ENCODE results near the gene TENT5C.

TENT5C gene

GRCh38 chr1:117613249-117613968 is 7.6 kb downstream of the TENT5C start:
- DNase-seq: no peak

- DNase-seq: no peak
These were observed 8.3 kb downstream of the TENT5C start for GRCh38 chr1:117613969-117614729.

GRCh38 chr1:117615474-117615873 is 9.6 kb downstream of the TENT5C start:
- no peak for DNase-seq

DNA sequence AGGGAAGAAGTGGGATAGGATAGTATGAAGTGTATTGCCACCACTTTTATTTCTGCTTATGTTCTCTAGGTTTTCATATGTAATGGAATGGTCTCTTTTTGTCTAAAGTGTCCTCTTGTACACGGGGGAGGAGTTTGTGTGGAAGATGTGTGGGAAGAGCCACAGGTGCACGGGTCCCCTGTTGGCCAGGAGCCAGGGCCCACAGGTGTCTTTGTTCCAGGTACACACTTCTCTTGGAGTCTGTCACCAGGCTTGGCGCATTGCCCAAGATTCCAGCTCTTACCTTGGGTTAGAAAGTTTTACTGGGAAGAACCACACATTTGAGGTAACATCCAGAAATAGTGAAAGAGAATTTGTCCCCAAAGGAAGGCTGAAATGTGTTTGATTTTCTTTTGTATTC is 10.5 kb downstream of the TENT5C start:
- DNase-seq: peak in 1 of 51 donors; percentile 4

- DNase-seq: no peak
These were observed 11.1 kb downstream of the TENT5C start for GRCh38 chr1:117616967-117617366.

- DNase-seq: no peak
These were observed 12.7 kb downstream of the TENT5C start for GRCh38 chr1:117618450-117619122.

- no peak for DNase-seq
These were observed 14.6 kb downstream of the TENT5C start for GRCh38 chr1:117620440-117620839.

- no peak for DNase-seq
These were observed 15.5 kb downstream of the TENT5C start for GRCh38 chr1:117621316-117621715.

DNA sequence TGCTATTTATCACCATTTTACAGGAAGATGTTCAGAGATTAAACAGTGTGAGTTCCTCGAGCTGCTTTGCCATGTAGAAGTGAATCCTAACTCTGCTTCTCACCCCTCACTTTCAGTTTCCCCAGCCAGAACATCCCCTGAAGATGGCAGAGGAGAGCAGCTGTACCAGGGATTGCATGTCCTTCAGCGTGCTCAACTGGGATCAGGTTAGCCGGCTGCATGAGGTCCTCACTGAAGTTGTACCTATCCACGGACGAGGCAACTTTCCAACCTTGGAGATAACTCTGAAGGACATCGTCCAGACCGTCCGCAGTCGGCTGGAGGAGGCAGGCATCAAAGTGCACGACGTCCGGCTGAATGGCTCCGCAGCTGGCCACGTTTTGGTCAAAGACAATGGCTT is 16.9 kb downstream of the TENT5C start:
- DNase-seq: no peak

DNA sequence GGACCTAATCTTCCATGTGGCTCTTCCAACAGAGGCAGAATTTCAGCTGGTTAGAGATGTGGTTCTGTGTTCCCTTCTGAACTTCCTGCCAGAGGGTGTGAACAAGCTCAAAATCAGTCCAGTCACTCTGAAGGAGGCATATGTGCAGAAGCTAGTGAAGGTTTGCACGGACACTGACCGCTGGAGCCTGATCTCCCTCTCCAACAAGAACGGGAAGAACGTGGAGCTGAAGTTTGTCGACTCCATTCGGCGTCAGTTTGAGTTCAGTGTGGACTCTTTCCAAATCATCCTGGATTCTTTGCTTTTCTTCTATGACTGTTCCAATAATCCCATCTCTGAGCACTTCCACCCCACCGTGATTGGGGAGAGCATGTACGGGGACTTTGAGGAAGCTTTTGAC is 17.3 kb downstream of the TENT5C start:
- no peak for DNase-seq

DNA sequence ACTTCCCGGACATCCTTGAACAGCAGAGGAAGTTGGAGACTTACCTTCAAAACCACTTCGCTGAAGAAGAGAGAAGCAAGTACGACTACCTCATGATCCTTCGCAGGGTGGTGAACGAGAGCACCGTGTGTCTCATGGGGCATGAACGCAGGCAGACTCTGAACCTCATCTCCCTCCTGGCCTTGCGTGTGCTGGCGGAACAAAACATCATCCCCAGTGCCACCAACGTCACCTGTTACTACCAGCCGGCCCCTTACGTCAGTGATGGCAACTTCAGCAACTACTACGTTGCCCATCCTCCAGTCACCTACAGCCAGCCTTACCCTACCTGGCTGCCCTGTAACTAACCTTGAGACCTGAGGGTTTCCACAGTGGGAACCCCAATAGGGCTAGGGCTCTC is 17.9 kb downstream of the TENT5C start:
- DNase-seq: no peak

DNA sequence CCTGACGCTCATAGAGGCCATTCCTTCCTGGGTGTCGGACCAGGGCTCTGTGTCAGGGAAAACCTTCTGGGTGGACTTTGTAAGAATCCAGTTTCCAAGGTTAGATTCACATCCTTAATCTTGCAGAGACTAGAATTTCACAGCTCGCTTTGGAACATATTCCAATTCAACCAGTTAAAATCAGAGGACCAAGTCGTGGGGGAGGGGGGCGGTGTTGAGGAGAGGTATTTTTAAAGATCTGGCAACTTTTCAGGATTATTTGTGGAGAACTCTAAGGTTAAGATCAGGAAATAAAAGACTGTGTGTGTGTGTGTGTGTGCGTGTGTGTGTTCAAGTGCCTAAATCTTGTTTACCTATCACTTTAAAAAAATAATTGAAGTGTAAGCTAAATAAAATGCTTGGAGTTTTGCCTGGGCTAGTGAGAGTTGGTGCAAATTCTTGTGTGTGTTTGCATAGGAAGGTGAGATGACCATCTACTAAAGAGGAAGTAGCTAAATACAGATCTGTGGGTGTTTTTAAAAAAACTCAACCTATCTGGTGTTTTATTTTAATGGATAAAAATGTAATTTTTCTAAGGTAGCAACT is 21.8 kb downstream of the TENT5C start:
- no peak for DNase-seq

DNA sequence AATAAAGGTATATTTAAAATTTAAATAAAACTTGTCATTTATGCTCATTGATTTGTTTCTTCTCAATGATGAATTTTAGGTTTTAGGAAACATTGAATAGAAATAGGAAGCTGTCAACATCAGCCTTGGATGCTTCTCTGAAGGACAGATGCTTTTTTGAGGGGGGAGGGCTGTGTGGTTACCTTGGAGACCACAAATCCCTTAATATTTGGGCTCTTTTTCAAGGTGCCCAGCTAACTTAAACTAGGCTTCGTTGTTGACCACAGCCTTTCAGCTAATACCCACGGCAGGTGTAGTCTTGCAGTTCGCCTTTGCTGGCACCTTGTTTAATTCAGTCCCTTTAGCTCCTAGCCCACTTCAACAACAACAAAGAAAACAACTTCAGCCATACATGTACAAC is 22.5 kb downstream of the TENT5C start:
- no peak for DNase-seq

GRCh38 chr1:117629625-117630422 is 24.0 kb downstream of the TENT5C start:
- DNase-seq: no peak

DNA sequence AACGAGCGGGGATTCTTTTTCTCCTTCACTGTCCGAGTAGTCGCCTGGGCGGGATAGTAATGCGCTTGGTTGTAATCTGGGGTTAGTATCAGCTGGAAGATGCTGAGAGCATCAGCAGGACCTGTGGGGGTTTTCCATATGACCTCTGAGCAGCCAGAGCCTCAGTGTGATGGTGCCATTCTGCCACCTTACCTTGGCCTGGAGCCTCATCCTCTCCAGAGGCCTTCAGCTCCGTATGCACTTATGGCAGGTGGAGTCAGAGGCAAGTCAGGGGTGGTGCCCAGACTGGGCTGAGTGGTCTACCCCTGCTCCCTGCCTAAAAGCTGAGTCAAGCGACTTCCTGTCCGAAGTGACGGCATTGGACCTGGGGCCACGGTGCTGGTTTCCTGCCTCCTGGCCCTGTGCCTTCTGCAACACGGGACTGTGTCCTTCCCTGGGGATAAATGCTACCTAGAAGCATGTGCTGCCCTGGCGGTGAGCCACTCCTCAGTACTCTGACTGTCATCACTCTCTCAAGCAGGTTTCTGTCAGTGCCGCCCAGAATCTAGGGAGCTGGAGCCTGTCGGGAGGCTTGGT is 24.7 kb downstream of the TENT5C start:
- no peak for DNase-seq

DNA sequence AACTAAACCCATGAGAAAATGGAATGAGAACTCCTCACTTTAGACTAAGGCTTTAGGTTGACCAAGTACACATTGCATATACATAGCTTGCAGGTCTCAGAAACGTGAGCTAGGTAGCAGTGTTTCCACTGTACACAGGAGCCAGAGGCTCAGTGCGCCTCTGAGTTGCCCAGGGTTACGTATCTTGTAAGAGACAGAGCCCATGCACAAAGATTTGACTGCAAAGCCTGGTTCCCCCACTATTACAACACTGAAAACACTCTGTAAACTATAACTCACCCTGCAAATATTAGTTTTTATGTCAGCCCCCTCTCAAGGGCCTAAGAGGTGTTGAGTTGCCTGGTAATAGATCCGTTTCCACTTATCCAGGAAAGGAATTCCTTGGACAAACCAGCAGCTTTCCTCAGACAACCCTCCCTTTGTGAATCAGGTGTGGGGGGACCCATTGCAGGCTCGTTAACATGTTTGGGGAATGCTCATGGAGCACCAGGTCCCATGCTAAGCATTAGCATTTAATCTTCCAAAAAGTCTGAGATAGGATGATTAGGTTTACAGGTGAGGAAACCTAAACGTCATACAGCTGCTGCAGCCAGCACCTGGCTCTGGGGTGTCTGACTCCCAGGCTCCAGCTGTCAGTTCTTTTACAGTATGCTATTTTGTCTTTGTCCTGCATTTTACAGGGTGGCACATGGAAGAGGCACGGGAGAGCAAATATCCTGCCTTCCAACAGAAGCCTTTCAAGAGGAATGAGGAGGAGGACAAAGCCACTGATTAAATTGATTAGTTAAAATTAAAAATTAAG is 25.7 kb downstream of the TENT5C start:
- DNase-seq: no peak

GRCh38 chr1:117632269-117633067 is 26.6 kb downstream of the TENT5C start:
- DNase-seq: no peak

DNA sequence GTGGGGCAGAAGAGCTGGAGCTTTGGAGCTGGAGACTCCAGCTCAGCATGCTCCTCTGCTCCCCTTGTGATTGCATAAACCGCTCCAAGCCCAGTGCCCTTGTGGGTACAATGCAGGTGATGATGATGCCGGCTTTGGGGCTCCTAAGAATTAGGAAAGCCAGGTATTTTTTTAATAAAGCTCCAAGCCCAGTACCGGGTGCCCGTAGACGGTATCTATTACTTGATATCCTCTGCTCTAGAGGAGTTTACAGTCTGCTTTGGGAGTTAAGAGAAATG is 27.2 kb downstream of the TENT5C start:
- no peak for DNase-seq

- peak in 1 of 51 donors; percentile 12 for DNase-seq
These were observed 27.6 kb downstream of the TENT5C start for GRCh38 chr1:117633423-117633822.

GRCh38 chr1:117633936-117634335 is 28.1 kb downstream of the TENT5C start:
- DNase-seq: no peak

Data from hypothalamus (tissue), 51 donors.